Caco-2 (cell line): Measurements from ENCODE around the gene HSPA12A. TPM values are rescaled to one million over a fixed set of nuclear protein-coding genes. Genes with fewer than 3 reads are reported as not detected.

ENCODE experiments used
- BruUV-seq: library from RNA; stranded (reverse); fragments of 400-500 nt; replicated peaks from 2 replicates; lab custom pipeline; 2021; lab: Mats Ljungman, UMichigan
- CTCF ChIA-PET: fragments of 300-600 bp; sonication (Branson Sonifier 250); formaldehyde crosslinking; loops from one replicate; lab custom pipeline; 2022; ENCODE audit warnings: antibody characterized with exemption; lab: Charles Lee
- POLR2A ChIA-PET: fragments of 300-600 bp; sonication (Branson Sonifier 250); formaldehyde crosslinking; loops from one replicate; lab custom pipeline; 2022; ENCODE audit warnings: antibody characterized with exemption; lab: Charles Lee
- DNase-seq, 2 experiments: peaks; one replicate each; pipeline versions ENCODE4 v3.0.0 to v3.0.0-alpha.2; 2020 to 2022
- H3K27me3 ChIP-seq: replicated peaks from 2 replicates; pipeline ENCODE4 v1.6.0; 2011; ENCODE audit warnings: low read length; ENCODE audit not compliant: control insufficient read depth, insufficient read depth
- H3K36me3 ChIP-seq: 2 replicates; pipeline ENCODE4 v1.5.1; 2011; ENCODE audit warnings: low read length; ENCODE audit not compliant: control insufficient read depth, insufficient read depth
- H3K4me1 ChIP-seq: fragments of 250-450 bp; sonication (Bioruptor Pico); 2 replicates; pipeline ENCODE4 v1.5.1; 2020; ENCODE audit warnings: mild to moderate bottlenecking
- H3K4me3 ChIP-seq: 2 replicates; pipeline ENCODE4 v1.5.1; 2011; ENCODE audit warnings: low read depth, mild to moderate bottlenecking, control low read depth, low read length
- H3K9me3 ChIP-seq: fragments of 250-450 bp; sonication (Bioruptor Pico); 2 replicates; pipeline ENCODE4 v1.5.1; 2020; ENCODE audit warnings: mild to moderate bottlenecking, moderate library complexity
- H3K27ac Mint-ChIP-seq: one replicate; pipeline ENCODE4 v1.8.0; 2022; ENCODE audit warnings: mixed read lengths; ENCODE audit not compliant: unreplicated experiment
- H3K27me3 Mint-ChIP-seq: one replicate; pipeline ENCODE4 v1.8.0; 2022; ENCODE audit warnings: mixed read lengths; ENCODE audit not compliant: insufficient read depth, unreplicated experiment
- H3K36me3 Mint-ChIP-seq: one replicate; pipeline ENCODE4 v1.8.0; 2022; ENCODE audit warnings: mild to moderate bottlenecking, mixed read lengths; ENCODE audit not compliant: insufficient read depth, unreplicated experiment
- H3K4me1 Mint-ChIP-seq: one replicate; pipeline ENCODE4 v1.8.0; 2022; ENCODE audit warnings: low read depth, mixed read lengths; ENCODE audit not compliant: unreplicated experiment
- H3K4me3 Mint-ChIP-seq: one replicate; pipeline ENCODE4 v1.8.0; 2022; ENCODE audit warnings: mild to moderate bottlenecking, moderate library complexity, mixed read lengths; ENCODE audit not compliant: unreplicated experiment
- H3K9me3 Mint-ChIP-seq: one replicate; pipeline ENCODE4 v1.8.0; 2022; ENCODE audit warnings: mixed read lengths; ENCODE audit not compliant: unreplicated experiment
- intact Hi-C: fragments of 100-400 bp; cut with micrococcal nuclease; formaldehyde crosslinking; loops from one replicate; pipeline ENCODE4 v1.10.0; 2022; ENCODE audit not compliant: unreplicated experiment
- total RNA-seq: library from RNA; stranded (reverse); gene quantifications from 2 replicates; pipeline ENCODE4 v1.2.3, GENCODE V29; 2022
- TF ChIP-seq, protein P1 (sequence below), 2 experiments: fragments of 200-600 bp in 1 of 2; IDR thresholded peaks; 1 replicate in 1 of 2; 2 replicates in 1 of 2; pipeline versions ENCODE4 v1.5.1 to v1.8.0; 2011 to 2022; ENCODE audit warnings: antibody characterized with exemption in 1 of 2, control low read depth in 1 of 2, inconsistent platforms in 1 of 2, low read depth in 1 of 2, low read length in 1 of 2, mild to moderate bottlenecking in 1 of 2, moderate library complexity in 1 of 2; ENCODE audit not compliant: insufficient read depth in 1 of 2, severe bottlenecking in 1 of 2, unreplicated experiment in 1 of 2

Gene HSPA12A
- total RNA-seq, 1 experiment from 2014 or later = 27.0 TPM

DNA sequence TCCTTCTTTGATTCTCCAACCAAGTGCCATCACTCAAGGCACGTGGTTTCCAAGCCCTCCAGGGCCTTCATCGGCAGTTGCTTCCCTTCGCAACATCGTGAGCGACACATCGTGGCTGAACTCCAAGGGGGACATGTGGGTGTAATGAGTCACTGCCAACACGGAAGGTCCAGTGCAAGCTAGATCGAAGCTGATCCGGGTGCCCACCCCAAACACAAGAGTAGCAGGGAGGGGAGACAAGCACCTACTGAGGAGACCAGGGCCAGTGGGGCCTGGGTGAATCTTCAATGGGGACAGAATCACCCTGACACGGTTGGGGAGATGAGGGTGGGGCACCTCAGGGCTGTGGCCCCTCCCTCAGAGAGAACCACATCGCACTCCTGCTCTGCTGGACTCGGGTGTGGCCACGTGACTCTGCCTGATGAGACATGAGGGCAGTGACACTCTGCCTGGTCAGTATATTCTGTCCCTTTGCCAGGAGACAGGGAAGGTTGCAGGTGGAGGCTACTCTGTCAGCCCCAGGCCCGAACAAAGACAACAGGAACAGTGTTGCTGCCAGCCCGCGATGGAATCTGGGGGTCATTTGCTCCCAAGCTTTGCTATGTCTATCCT, 36.8 kb upstream of the HSPA12A start:
- ChIA-PET CTCF (no interaction called here), POLR2A (no interaction called here)
- TF ChIP-seq, protein P1, sequence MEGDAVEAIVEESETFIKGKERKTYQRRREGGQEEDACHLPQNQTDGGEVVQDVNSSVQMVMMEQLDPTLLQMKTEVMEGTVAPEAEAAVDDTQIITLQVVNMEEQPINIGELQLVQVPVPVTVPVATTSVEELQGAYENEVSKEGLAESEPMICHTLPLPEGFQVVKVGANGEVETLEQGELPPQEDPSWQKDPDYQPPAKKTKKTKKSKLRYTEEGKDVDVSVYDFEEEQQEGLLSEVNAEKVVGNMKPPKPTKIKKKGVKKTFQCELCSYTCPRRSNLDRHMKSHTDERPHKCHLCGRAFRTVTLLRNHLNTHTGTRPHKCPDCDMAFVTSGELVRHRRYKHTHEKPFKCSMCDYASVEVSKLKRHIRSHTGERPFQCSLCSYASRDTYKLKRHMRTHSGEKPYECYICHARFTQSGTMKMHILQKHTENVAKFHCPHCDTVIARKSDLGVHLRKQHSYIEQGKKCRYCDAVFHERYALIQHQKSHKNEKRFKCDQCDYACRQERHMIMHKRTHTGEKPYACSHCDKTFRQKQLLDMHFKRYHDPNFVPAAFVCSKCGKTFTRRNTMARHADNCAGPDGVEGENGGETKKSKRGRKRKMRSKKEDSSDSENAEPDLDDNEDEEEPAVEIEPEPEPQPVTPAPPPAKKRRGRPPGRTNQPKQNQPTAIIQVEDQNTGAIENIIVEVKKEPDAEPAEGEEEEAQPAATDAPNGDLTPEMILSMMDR (IDR thresholded peaks at IDR 0.05; ENCODE audit: insufficient read depth in 1 of 2, low read depth in 1 of 2, low read length in 1 of 2, severe bottlenecking in 1 of 2, unreplicated experiment in 1 of 2) = no peak
- no peaks in the 10 kb centered on the region for H3K36me3 ChIP-seq
- no peak for DNase-seq
- H3K27me3 ChIP-seq = no peaks in the 10 kb centered on the region
- Mint-ChIP-seq H3K36me3 (no peaks in the 10 kb centered on the region), H3K27ac (no peak overlapping the region), H3K4me1 (no peaks in the 10 kb centered on the region), H3K27me3 (peaks cover 6% of the 10 kb centered on the region), H3K4me3 (no peak overlapping the region), H3K9me3 (no peaks in the 10 kb centered on the region)
- no peak overlapping the region for H3K4me3 ChIP-seq
- intact Hi-C loops = no loop called here
- H3K9me3 ChIP-seq = no peaks in the 10 kb centered on the region
- H3K4me1 ChIP-seq = no peaks in the 10 kb centered on the region
- no TSS peak for BruUV-seq

DNA sequence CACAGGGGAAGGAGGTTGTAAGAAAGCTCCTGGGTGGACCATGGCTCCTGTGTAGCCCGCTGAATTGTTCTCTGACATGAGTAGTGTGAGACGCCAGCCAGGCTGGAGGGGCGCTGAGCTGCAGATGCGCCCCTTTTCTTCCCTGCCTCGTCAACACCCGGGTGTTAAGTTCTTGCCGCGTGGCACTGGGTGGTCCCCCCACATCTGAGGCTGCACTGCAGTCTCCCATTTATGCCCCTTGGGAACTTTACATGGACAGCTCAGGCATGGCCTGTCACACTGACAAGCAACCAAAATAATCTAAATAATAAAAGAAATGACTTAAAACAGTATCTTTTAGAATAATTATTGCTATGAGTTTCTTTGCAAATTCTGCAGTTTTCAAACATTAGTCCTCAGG, 34.6 kb upstream of the HSPA12A start:
- Mint-ChIP-seq H3K27ac (no peak overlapping the region), H3K4me3 (no peak overlapping the region), H3K9me3 (no peaks in the 10 kb centered on the region), H3K4me1 (no peaks in the 10 kb centered on the region), H3K27me3 (peaks cover 2% of the 10 kb centered on the region), H3K36me3 (no peaks in the 10 kb centered on the region)
- Histone ChIP-seq H3K4me1 (no peaks in the 10 kb centered on the region), H3K27me3 (no peaks in the 10 kb centered on the region), H3K4me3 (no peak overlapping the region), H3K9me3 (no peaks in the 10 kb centered on the region), H3K36me3 (no peaks in the 10 kb centered on the region)
- DNase-seq = no peak
- BruUV-seq = no TSS peak
- ChIA-PET CTCF (interaction anchor here (0.7 kb wide), 1 partner anchor 399 kb away, joined by 3 read pairs; no protein-coding TSS in a partner anchor), POLR2A (no interaction called here)
- TF ChIP-seq, protein P1 (IDR thresholded peaks at IDR 0.05; ENCODE audit: insufficient read depth in 1 of 2, low read depth in 1 of 2, low read length in 1 of 2, severe bottlenecking in 1 of 2, unreplicated experiment in 1 of 2) = no peak
- intact Hi-C loops = no loop called here

DNA sequence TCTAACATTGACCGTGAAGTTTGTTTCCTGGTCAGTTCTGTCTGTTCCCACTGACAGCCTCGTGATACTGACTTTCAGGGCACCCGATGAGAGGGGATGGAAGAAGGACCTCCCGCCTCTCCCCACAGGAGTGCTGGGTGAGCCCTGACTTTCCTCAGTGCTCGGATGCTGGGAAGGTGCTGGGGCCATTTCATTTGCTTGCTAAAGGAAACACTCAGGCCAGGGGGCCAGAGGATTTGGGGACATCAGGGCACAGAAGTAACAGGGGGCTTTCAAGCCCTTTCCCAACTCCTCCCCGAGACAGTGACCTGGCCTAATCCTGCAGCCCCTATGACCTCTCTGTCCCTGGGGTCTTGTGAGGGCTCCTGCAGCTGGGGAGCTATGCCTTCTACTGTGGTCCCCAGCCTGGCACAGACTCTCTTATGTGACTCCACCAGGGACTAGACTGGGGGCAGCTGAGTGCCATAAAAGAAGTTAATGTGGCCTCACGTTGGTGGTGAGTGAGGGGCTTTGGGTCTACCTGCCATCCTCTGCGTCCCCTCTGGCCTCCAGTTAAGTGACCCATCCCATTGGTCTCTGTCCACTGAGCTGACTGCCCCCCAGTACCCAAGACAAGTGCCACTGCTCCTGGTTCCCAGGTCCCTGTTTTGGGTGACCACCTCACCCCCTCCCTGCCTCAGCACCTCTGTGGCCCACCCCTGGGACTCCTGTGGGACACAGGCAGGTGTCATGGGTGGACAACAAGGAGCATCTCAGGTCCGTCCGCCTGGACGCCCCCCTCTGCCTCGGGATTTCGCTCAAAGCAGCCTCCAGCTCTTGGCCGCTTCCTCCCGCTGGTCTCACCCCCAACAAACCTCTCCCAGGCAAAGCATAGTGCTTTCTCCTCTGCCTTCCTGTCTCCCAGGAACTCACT, 33.4 kb upstream of the HSPA12A start:
- TF ChIP-seq, protein P1 (IDR thresholded peaks at IDR 0.05; ENCODE audit: insufficient read depth in 1 of 2, low read depth in 1 of 2, low read length in 1 of 2, severe bottlenecking in 1 of 2, unreplicated experiment in 1 of 2) = no peak
- H3K27ac Mint-ChIP-seq = no peak overlapping the region

More for the DNA sequence above, 33.4 kb upstream of the HSPA12A start:
- H3K9me3 Mint-ChIP-seq = no peaks in the 10 kb centered on the region
- DNase-seq = no peak
- H3K9me3 ChIP-seq = no peaks in the 10 kb centered on the region
- CTCF ChIA-PET = interaction anchor here (0.6 kb wide), 1 partner anchor 71 kb away, joined by 3 read pairs; no protein-coding TSS in a partner anchor
- H3K4me1 Mint-ChIP-seq = no peaks in the 10 kb centered on the region
- no peak overlapping the region for H3K4me3 ChIP-seq
- intact Hi-C loops = no loop called here
- H3K27me3 Mint-ChIP-seq = peaks cover 2% of the 10 kb centered on the region
- H3K4me1 ChIP-seq = no peaks in the 10 kb centered on the region
- H3K27me3 ChIP-seq = no peaks in the 10 kb centered on the region
- no peaks in the 10 kb centered on the region for H3K36me3 Mint-ChIP-seq
- POLR2A ChIA-PET = no interaction called here
- no peaks in the 10 kb centered on the region for H3K36me3 ChIP-seq
- BruUV-seq = no TSS peak
- H3K4me3 Mint-ChIP-seq = no peak overlapping the region
